ENCODE results near the gene RUNDC1. TPM values are rescaled to one million over a fixed set of nuclear protein-coding genes. Genes with fewer than 3 reads are reported as not detected.

RUNDC1 gene
- total RNA-seq, 1 donor from 2014 or later: 10.3 TPM

- no peak for DNase-seq (ENCODE audit: low read depth)
- TF ChIP-seq CTCF (IDR thresholded peaks at IDR 0.05; ENCODE audit: insufficient read depth, low read length, severe bottlenecking): no peak
- no peaks in the 10 kb centered on the region for H3K27me3 ChIP-seq (ENCODE audit: control insufficient read depth, insufficient read depth, low read length)
- no peaks in the 10 kb centered on the region for H3K36me3 ChIP-seq (ENCODE audit: control insufficient read depth, insufficient read depth, low read length)
- no peak overlapping the region for H3K4me3 ChIP-seq (ENCODE audit: low read depth, low read length)
- FAIRE-seq: no peak
These were observed 60.3 kb downstream of the RUNDC1 start for GRCh38 chr17:43040655-43041054.

- no peaks in the 10 kb centered on the region for H3K36me3 ChIP-seq (ENCODE audit: control insufficient read depth, insufficient read depth, low read length)
- FAIRE-seq: no peak
- no peaks in the 10 kb centered on the region for H3K27me3 ChIP-seq (ENCODE audit: control insufficient read depth, insufficient read depth, low read length)
- no peak for TF ChIP-seq CTCF (IDR thresholded peaks at IDR 0.05; ENCODE audit: insufficient read depth, low read length, severe bottlenecking)
- DNase-seq (ENCODE audit: low read depth): no peak
- no peak overlapping the region for H3K4me3 ChIP-seq (ENCODE audit: low read depth, low read length)
These were observed 61.8 kb downstream of the RUNDC1 start for GRCh38 chr17:43042025-43042628.

Other genes with a start within 250 kb of the RUNDC1 start
- 16.1 and 18.2 TPM in 2 replicates for gene EZH1, start 235.5 kb upstream of the RUNDC1 start, total RNA-seq
- not detected in 2 replicates for gene RAMP2, start 219.3 kb upstream of the RUNDC1 start, total RNA-seq
- 65.3 and 76.0 TPM in 2 replicates for gene VPS25, start 207.1 kb upstream of the RUNDC1 start, total RNA-seq
- under 0.01 and 0.13 TPM in 2 replicates for gene WNK4, start 200.0 kb upstream of the RUNDC1 start, total RNA-seq
- 59.8 and 69.6 TPM in 2 replicates for gene COA3, start 181.9 kb upstream of the RUNDC1 start, total RNA-seq
- not detected in 2 replicates for gene CNTD1, start 181.7 kb upstream of the RUNDC1 start, total RNA-seq
- 123 and 200 TPM in 2 replicates for gene BECN1, start 156.3 kb upstream of the RUNDC1 start, total RNA-seq
- gene PSME3, start 147.2 kb upstream of the RUNDC1 start, total RNA-seq: 57.7 and 72.5 TPM in 2 replicates
- gene AOC2, start 136.0 kb upstream of the RUNDC1 start, total RNA-seq: 0.79 and 1.0 TPM in 2 replicates
- gene AOC3, start 129.4 kb upstream of the RUNDC1 start, total RNA-seq: 0.26 TPM in 2 replicates
- not detected in 2 replicates for gene G6PC1, start 79.8 kb upstream of the RUNDC1 start, total RNA-seq
- 18.3 and 24.7 TPM in 2 replicates for gene AARSD1, start 16.1 kb upstream of the RUNDC1 start, total RNA-seq
- gene PTGES3L, start 485 bp upstream of the RUNDC1 start, total RNA-seq: under 0.01 and 0.13 TPM in 2 replicates
- 1,341 and 1,431 TPM in 2 replicates for gene RPL27, start 17.9 kb downstream of the RUNDC1 start, total RNA-seq
- 0.79 and 2.4 TPM in 2 replicates for gene IFI35, start 26.2 kb downstream of the RUNDC1 start, total RNA-seq
- gene VAT1, start 41.8 kb downstream of the RUNDC1 start, total RNA-seq: 88.7 and 101 TPM in 2 replicates
- under 0.01 and 0.38 TPM in 2 replicates for gene RND2, start 44.7 kb downstream of the RUNDC1 start, total RNA-seq
- 3.4 and 4.1 TPM in 2 replicates for gene BRCA1, start 144.8 kb downstream of the RUNDC1 start, total RNA-seq
- gene NBR1, start 190.6 kb downstream of the RUNDC1 start, total RNA-seq: 51.9 and 74.5 TPM in 2 replicates
- gene TMEM106A, start 231.3 kb downstream of the RUNDC1 start, total RNA-seq: 0.26 and 0.38 TPM in 2 replicates
- gene CCDC200, start 248.1 kb downstream of the RUNDC1 start, total RNA-seq: not detected in 2 replicates